NCI-H128 (cell line): ENCODE data around the gene PRKAG2.
A peak's percentile ranks its signal among the peaks of the same experiment; 100 is the strongest.
"Not testable (repeated sequence)": the region's sequence is repeated elsewhere in the genome, so short reads cannot be mapped to it uniquely, and the experiment has no call there.

Experiments used
- DNase-seq: peaks from one replicate; lab custom pipeline; 2025; ENCODE audit not compliant: unreplicated experiment; lab: John Stamatoyannopoulos, UW

PRKAG2 gene

DNA sequence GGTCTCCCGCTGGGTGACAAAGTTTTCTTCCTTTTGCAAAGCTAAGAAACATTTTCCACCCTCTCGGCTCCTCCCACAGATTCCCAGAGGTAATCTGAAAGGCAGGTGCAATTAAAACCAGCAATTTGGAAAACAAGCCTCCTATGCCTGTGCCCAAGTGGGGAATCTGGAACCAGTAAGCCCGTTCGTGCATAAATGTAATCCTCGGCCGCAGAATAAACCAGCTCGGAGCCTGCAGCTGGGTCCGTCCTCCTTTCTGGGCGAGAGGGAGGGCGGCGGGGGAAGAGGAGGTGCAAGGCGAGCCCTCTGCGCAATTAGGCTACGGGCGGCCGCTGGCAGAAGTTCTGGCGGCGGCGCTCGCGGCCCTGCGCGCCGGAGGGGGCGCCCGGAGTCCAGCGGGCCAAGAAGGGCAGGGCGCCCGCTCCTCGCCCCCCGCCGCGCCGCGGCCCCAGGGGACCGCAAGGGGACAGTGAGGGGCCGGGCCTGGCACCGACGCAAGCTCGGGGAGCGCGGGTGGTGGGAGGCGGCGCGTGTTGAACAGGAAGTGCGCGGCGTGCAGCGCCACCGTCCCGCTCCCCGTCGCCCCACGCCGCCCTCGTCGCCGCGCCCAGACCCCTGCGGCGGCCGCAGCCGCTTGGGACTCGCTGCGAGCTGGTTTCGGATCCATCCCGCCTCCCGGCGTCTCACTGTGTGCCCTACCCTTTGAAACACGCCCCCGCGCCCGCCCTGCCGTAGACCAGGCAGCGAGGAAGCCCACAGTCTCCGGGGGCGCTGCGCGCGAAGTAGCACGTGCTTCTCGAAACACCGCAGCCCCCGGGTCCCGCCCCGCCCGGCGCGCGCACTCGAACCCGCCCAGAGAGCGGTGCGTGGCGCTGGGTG, at the start of gene PRKAG2:
PRKAG2 (minus strand) TSS at position 217 of the 879 bp plus-strand sequence. CDS start 495 bp downstream, outside the sequence.
- peak; percentile 17 for DNase-seq

DNA sequence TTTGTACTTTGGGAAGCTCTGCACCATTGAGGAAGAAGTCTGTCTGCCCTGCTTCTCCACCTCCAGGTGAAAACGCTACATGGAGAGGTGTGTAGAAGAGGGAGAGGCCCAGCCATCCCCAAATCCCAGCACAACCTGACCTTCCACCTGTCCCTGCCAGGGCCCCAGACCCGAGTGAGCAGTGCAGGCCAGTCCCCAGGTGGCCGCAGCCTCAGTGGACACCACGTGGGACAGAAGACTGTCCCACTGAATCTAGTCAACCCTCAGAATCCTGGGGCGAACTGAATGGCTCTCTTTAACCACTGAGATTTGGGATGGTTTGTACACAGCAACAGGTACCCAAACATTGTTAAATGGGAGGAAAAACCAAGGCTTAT, 49.4 kb upstream of the PRKAG2 start:
- no peak for DNase-seq

DNA sequence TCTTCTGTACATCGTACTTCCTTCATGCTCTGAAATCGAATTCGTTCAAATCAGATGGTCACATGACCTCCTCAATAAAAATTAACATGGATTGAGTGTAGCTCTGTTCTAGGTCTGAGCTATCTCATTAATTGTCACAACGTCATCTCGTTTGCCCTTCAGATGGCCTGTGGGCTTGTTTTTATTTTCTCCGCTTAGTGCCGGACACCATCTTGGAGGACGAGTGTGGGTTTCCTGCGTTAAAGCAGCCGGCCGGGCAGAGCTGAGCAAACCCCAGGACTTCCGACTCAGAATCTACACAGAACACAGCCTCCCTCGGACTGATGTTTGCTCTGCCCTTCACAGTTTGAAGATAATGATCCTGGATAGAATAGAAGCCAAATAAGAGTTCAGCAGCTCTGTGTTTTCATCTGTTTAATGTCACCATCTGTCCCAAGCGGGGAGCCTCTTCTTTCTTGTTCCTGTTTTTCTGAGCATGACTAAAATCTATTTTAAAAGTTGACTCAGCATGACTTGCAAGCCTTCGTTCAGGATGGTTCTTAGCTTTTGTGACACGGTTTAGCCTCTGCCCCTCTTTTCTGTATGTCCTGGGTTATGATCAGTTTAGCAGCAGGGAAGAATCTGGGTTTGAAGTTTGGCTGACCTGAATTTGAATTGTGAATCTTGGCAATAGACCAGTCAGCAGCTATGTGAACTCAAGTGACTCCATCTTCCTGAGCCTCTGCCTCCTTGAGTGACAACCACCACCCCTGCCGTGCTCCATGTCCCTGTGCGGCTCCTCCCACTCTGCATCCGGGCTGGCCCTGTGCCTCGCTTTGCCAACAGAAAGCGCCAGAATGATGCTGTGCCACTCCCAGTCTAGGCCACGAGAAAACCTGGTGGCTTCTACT, 48.8 kb upstream of the PRKAG2 start:
- DNase-seq: no peak

DNA sequence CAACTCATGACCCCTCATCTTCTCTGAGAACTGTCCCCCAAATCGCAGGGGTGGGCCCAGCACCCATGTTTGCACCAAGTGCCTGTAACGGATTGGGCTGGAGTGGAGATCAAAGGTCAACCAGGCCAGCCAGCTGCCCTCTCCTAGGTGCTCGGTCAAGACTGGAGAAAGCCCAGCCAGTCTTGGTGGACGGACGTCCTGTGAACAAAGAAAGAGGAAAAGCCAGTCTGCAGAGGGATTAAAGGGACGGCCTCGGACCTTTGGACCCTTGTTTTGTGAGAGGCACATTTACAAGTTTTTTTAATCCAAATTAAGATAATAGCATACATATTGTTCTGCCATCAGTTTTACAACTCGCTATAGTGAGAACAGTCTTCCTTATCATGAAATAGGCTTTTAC, 47.6 kb upstream of the PRKAG2 start:
- no peak for DNase-seq

DNA sequence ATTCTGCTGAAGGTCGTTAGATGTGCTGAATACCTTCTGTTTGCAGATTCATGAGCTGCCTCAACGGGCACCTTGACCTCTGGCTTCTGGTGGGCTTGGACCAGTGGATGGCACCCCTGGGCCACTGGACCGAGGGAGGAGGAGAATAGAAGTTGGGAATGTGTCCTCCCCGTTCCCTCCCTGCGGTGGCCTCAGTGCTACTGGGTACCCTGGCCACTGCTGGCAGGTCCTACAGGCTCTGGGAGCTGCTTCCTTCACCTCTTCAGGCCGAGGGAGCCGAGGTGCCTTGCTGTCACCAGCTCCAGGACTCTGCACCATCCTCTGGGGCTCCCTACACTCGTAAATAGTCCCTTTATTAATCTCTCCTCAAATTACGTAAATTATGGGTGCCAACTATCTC, 47.1 kb upstream of the PRKAG2 start:
- no peak for DNase-seq

DNA sequence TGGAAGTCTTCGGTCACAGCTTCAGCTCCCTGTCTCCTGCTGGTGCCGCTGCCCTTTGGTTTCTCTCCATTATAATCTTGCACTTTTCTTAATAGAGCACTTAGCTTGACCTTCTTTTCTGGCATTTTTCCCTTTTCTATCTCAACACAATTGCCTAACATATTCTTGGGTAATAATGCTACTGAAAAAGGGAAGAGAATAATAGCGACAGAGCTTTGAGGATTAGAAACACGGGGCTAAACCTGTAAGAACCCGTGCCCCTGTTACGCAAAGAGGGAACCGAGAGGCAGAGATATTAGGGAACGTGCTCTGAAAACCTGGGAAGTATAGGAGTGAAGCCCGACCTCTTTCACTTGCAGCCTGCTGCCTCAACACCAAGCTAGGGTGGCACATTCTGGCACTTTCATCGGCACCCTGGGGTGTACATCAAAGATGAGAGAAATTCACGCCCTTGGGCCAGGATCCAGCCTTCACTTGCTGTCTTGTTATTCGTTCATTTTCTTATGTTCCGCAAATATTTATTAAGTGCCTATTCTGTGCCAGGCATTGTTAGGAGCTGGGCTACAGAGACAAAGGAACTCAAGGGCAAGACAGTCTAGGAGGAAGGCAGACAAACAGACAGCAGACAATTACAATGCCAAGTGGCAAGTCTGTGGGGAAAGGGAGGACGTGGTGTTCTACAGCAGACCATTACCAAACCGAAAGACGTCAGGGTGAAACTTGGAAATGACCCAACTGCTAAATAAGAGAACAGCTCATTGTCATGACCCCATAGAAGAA, 46.4 kb upstream of the PRKAG2 start:
- no peak for DNase-seq

DNA sequence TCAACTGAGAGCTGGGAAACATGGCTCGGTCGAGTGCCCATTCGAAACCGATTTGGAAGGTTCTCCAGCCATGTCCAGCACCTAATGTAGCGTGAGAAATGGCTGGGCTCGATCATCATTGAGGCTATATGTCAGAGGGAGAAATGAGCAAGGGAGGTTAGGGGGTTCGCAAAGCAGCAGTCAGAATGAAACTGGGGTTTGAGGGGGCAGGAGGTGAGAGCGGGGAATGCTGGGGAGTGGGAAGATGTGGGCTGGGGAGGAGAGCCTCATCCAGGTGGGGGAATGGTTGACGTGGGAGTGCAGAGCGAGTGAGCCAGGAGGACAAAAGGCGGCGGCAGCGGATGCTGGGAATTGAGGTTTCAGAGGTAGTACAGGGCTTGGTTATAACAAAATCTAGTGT, 44.5 kb upstream of the PRKAG2 start:
- DNase-seq: no peak

DNA sequence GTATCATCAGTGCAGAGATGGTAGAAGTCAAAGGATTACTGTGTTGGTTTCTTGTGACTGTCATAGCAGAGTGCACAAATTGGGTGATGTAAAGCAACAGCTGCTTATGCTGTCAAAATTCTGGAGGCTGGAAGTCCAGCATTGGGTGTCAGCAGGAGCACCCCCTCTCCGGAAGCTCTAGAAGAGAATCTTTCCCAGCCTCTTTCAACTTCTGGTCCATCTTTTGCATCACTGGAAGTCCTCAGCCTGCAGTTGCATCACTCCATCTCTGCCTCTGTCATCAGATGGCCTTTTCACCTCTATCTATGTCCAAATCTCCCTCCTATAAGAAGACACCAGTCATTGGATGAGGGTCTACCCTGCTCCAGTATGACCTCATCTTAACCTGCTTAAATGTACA, 43.6 kb upstream of the PRKAG2 start:
- DNase-seq: no peak

DNA sequence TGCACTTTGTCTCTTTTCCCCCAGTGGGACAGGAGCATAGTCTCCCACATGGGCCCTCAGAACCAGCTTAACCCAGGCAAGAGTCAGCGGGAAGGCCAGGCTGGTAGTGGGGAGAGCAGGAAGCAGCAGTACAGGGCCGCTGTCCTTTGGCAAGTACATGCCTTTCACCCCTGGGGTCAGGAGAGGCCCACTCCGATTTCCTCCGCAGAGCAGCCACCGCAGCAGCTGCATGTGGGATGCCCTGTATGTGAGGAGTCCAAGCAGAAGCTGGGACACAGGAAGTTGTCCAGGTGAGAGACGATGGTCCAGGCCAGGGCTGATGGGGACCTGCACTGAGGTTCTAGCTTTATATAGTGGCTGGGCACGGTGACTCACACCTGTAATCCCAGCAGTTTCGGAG, 42.7 kb upstream of the PRKAG2 start:
- no peak for DNase-seq

DNA sequence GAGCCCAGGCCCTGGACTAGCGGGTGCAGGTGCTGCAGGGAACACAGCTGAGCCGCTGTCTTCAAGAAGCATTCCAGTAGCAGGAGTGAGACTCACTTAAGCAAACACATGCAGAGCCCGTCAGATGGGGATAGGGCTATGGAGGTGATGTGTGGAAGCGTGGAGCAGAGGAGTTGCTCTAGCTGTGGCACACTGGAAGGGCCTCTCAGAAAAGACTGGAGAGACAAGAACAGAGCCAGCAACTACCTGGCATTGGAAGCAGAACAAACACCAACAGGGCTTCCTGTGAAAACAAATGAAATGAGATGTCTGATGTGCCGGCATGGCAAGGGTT, 41.6 kb upstream of the PRKAG2 start:
- no peak for DNase-seq

DNA sequence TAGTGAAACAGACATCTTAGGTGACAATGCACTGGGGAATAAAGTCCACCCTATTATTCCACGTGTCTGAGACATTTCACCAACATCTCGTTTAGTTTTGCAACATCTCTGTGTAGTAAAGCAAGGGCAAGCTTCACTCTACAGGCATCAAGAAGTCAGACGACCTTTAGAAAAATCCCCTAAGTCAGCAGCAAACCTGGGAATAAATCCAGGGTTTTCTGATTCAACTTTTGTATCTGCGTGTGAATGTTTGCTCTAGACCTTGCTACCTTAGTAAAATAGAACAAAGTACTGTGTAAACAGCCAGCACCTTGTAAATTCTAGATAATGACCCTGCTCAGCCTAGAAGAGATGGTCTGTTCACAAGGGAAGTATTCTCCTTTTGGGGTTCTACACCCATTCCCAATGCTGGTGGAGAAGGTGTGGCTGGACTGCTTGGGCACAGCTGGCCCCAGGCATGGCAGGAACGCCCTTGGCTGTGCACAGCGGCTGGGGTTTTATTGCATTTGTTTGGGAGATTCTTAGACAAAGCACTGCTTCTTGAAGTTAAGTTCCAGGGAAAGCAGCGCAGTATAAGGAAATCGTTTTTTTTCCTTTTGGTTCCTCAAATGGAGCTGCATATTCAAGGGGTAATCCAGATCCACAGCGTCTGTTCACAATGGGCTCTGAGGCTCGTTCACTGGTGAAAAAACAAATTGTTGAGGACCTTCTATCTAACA, 41.0 kb upstream of the PRKAG2 start:
- DNase-seq: no peak

DNA sequence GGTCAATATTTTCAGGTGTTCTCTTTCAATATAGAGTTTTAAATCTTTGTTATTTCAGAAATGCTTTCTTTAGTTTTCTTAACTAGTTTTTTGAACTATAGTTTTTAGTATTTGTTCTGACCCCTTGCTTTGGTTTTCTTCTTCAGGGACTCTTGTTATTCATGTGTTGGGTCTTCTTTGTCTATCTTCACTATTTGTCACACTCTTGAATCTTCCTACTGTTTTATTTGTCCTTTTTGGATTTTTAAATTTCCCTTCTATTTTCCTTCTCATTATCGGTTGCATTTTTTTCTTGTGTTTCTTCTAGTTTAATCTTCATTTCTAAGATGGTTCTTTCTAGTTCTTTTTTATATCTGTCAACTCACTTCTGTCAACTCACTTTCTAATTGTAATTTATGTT, 37.1 kb upstream of the PRKAG2 start:
- no peak for DNase-seq

DNA sequence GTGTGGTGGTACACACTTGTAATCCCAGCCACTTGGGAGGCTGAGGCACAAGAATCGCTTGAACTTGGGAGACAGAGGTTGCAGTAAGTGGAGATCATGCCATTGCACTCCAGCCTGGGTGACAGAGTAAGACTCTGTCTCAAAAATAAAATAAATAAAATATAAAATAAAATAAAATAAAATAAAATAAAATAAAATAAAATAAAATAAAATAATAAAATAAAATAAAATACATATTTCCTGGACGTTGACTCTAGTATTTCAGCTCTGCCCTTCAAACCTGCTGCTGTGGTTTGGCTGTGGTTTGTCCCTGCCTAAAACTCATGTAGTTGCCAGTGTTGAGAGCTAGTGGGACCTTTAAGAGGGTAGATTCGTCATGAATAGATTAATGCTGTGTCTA, 33.7 kb upstream of the PRKAG2 start:
- not testable (repeated sequence) for DNase-seq

DNA sequence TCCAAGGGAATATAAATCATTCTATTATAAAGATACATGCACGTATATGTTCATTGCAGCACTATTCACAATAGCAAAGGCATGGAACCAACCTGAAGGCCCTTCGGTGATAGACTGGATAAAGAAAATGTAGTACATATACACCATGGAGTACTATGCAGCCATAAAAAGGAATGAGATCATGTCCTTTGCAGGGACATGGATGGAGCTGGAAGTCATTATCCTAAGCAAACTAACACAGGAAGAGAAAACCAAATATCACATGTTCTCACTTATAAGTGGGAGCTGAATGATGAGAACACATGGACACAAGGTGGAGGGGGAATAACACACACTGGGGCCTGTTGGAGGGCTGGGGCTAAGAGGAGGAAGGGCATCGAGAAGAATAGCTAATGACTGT, 30.2 kb upstream of the PRKAG2 start:
- not testable (repeated sequence) for DNase-seq

DNA sequence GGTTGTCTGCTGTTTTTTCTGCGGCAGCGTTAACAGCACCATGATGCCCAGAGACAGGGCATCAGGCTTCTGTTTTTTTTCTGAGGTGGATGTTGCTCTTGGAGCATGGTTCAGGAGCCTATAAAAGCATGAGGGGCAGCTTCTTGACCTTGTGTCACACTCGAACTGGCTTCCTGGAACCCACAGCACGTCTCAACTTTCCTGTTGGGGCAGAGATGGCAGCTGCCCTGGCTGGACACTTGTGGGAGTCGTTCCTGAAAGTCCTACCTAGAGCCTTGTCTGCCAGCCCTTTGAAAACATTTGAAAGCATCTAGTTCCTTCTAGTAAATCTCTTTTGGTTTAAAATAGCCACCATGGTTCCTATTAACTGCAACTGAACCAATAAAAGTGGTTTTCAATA, 28.9 kb upstream of the PRKAG2 start:
- no peak for DNase-seq

DNA sequence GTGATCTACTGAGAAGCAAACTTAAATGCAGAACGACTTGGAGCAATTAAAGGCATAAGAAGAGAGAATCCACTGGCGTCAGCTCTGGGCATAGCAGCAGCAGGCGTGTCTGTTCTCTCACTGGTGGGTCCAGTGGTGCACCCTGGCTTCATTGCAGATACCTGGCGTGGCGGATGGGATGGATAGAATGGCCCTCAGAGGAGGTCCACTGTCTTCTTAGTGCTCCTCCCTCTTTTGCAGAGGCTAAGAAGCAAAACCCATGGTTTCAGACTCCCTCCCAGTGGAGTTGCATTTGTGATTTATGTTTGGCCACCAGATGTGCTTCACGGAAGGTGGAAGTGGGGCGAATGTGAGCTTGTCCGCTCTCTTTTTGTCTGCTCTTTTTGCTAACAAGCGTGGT, 28.4 kb upstream of the PRKAG2 start:
- no peak for DNase-seq

DNA sequence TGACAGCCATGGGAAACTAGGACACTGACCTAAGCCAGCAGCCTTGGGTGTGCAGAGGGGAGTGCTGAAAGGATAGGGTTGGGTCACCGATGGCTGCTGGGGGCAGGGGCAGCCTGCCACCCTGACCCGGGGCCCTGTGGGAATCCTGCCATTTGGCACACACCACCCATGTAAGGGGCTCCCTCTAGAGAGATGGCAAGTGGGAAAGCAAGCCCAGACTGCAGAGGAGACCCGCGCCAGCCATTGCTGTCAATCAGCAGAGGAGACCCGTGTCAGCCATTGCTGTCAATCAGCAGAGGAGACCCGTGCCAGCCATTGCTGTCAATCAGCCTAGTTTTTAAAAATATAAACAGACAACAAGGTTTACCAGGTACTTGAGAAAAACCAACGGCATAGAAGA, 27.4 kb upstream of the PRKAG2 start:
- no peak for DNase-seq

DNA sequence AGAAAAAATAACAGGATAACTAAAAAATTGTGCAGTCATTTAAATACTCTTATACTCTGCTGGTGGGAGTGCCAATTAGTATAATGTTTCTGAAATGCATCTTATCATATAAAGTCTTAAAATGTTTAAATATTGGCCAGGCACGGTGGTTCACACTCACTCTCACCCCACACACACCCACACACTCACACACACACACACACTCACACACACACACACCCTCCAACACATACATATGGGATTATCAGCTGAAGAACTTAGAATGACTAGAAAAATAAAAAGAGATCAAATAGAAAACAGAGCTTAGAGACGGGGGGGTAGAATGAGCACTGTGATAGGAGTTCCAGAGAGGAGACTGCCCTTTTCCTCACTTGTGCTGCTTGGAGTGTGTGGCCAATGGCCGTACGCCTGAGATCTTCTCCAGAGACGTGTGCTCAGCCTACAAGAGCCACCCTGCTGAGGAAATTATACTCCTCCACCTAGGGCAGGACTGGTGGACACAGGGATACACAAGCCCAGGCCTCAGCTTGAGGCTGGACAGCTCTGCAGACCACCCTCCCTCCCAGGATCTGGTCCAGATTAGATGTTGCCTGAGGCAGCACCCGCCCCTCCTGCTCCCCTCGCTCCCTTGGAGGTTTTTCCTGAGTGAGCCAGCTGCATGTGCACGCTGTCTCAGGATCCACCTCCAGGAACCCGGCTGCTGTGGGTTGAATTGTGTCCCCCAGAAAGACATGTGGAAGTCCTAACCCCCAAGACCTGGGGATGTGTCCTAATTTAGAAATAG, 26.5 kb upstream of the PRKAG2 start:
- DNase-seq: no peak

DNA sequence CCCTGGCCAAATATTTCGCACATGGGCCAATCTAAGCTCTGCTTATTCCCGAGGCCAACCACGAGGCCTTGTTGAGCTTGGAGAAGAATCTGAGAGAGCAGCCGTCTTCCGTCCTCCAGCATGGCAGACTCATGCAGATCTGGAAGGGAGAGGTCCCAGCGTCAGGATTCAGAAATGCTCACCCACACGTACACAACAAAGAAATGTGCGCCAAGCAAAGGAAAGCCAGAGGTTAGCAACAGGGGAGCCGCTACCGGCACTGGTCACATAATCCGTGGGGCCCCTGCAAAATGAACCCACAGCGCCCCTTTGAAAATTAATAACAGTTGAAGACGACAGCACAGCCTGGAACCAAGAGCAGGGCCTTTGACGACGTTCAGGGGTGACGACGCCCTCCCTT, 25.4 kb upstream of the PRKAG2 start:
- no peak for DNase-seq

DNA sequence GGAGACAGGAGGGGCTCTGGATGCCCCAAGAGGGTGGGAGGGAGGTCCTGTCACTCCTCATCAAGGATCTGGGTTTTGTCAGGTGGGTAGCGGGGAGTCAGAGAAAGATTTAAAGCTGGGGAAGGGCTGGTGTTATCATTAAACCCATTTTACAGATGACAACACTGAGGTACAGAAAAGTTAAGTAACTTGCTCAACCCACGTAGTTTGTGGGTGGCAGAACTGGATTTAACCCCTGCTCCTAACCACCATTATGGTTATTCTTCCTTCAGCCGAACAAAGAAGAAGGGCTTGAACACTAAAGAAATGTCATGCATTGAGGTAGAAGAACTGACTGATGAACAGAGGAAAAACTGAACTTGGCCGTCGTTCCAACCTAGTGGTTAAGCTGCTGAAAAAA, 24.9 kb upstream of the PRKAG2 start:
- no peak for DNase-seq
